AG04449 (cell line): ENCODE results near the gene ADGRB3.

Source experiments
- CTCF ChIA-PET: fragments of 350-600 bp; formaldehyde crosslinking; extraction: SDS; loops from one replicate; lab custom pipeline; 2021; ENCODE audit warnings: antibody characterized with exemption; lab: Yijun Ruan, JAX
- POLR2A ChIA-PET: fragments of 400-600, 350-600 bp; formaldehyde crosslinking; extraction: SDS; loops from one replicate; lab custom pipeline; 2020; ENCODE audit warnings: antibody characterized with exemption, inconsistent platforms; lab: Yijun Ruan, JAX
- DNase-seq: peaks from one replicate; pipeline ENCODE4 v3.0.0-alpha.2; 2010; ENCODE audit warnings: low read depth, low spot score
- H3K4me3 ChIP-seq: 2 replicates; pipeline ENCODE4 v1.5.1; 2011; ENCODE audit warnings: low read depth, mild to moderate bottlenecking, control low read depth, low read length
- CTCF ChIP-seq: IDR thresholded peaks from one replicate; pipeline ENCODE4 v1.5.1; 2011; ENCODE audit warnings: mild to moderate bottlenecking, moderate library complexity, low read length, control low read depth, inconsistent platforms; ENCODE audit not compliant: insufficient read depth; ENCODE audit errors: missing control alignments

ADGRB3 gene

GRCh38 chr6:69084746-69085335 is 449.8 kb downstream of the ADGRB3 start:
- no peak for TF ChIP-seq CTCF
- POLR2A ChIA-PET = no interaction called here
- H3K4me3 ChIP-seq = no peak overlapping the region
- CTCF ChIA-PET = no interaction called here
- no peak for DNase-seq

GRCh38 chr6:69086689-69087088 is 451.6 kb downstream of the ADGRB3 start:
- no peak overlapping the region for H3K4me3 ChIP-seq
- CTCF ChIA-PET = no interaction called here
- POLR2A ChIA-PET = no interaction called here
- DNase-seq = no peak
- no peak for TF ChIP-seq CTCF

GRCh38 chr6:69089539-69089938 is 454.5 kb downstream of the ADGRB3 start:
- ChIA-PET CTCF (no interaction called here), POLR2A (no interaction called here)
- TF ChIP-seq CTCF = no peak
- H3K4me3 ChIP-seq = no peak overlapping the region
- no peak for DNase-seq

- no peak overlapping the region for H3K4me3 ChIP-seq
- ChIA-PET POLR2A (no interaction called here), CTCF (no interaction called here)
- peak; percentile 67 for DNase-seq
- TF ChIP-seq CTCF = no peak
These were observed 455.1 kb downstream of the ADGRB3 start for GRCh38 chr6:69090132-69090531.

- ChIA-PET POLR2A (no interaction called here), CTCF (no interaction called here)
- no peak for TF ChIP-seq CTCF
- DNase-seq = peak; percentile 2
- no peak overlapping the region for H3K4me3 ChIP-seq
These were observed 461.6 kb downstream of the ADGRB3 start for GRCh38 chr6:69096681-69097080.

GRCh38 chr6:69097948-69098347 is 462.9 kb downstream of the ADGRB3 start:
- H3K4me3 ChIP-seq = no peak overlapping the region
- POLR2A ChIA-PET = no interaction called here

More at GRCh38 chr6:69097948-69098347, 462.9 kb downstream of the ADGRB3 start:
- CTCF ChIA-PET = no interaction called here
- no peak for DNase-seq
- no peak for TF ChIP-seq CTCF
